Stimulated activated memory B cell treated with anti-CD40 and anti-IgM and Interleukin-4, amounts not matched to agents 10 μg/mL and 1 μg/mL and 100 μg/mL, for 72 hours (primary cell): ENCODE data around the gene ZNF746.

Experiments
- ATAC-seq: fragments of 150-1000 bp; cut with Tn5 transposase; 2 replicates; pipeline ENCODE4 v1.10.0; 2021
- H3K27ac Mint-ChIP-seq: one replicate; pipeline ENCODE4 v1.8.0; 2022; ENCODE audit warnings: mild to moderate bottlenecking, mixed read lengths
- H3K27me3 Mint-ChIP-seq: one replicate; pipeline ENCODE4 v1.8.0; 2022; ENCODE audit warnings: mixed read lengths
- H3K36me3 Mint-ChIP-seq: one replicate; pipeline ENCODE4 v1.8.0; 2022; ENCODE audit warnings: mixed read lengths
- H3K4me1 Mint-ChIP-seq: one replicate; pipeline ENCODE4 v1.8.0; 2022; ENCODE audit warnings: mixed read lengths
- H3K4me3 Mint-ChIP-seq: one replicate; pipeline ENCODE4 v1.8.0; 2022; ENCODE audit warnings: mild to moderate bottlenecking, moderate library complexity, mixed read lengths
- H3K9me3 Mint-ChIP-seq: one replicate; pipeline ENCODE4 v1.8.0; 2022; ENCODE audit warnings: mixed read lengths

Gene ZNF746

DNA sequence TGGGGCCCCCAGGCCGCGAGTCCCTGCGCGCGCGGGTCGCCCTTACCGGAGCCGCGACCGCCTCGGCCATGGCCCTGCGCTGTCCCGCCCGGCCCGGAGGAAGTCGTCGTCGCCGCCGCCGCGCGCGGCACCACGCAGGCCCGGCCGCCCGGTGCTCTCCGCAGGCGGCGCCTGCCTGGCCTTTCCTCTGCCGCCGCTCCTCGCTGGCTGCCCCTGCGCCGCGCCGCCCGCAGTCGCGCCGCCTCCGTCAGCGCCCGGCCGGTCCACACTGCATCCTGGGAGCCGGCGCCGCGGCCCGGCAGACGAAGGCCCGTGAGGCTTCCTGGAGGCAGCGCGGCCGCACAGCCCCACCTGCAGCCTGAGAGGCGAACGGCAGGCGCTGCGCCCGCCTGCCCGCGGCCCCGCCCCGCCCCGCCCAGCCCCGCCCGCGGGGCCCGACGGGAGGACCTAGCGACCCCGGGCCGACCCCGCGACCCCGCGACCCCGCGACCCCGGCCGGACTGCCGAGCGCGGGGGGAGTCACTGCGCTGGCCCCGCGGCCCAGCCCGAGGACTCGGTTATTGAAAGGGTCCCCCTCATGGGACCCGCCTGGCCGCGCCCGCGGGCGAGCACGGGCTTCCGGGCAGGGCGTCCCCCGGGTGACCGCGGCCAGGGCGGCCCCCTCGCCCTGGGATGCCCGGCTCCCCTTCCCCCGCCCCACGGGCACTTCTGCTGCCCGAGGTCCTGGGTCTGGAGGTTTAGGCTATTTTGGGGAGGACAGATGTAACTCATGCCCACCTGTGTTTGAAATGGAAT is at the start of gene ZNF746:
TSS of gene ZNF746 (minus strand) at position 343 of the 795 bp plus-strand sequence. CDS start at position 70, 273 bp downstream.
- ATAC-seq: peak; percentile 96
- H3K4me3 Mint-ChIP-seq: peak within 1 kb of the TSS; percentile 90
- H3K4me1 Mint-ChIP-seq: peaks cover 38% of the 10 kb centered on the region
- H3K36me3 Mint-ChIP-seq: peaks cover 23% of the 10 kb centered on the region
- no peaks in the 10 kb centered on the region for H3K27me3 Mint-ChIP-seq
- H3K9me3 Mint-ChIP-seq: no peaks in the 10 kb centered on the region
- peak within 1 kb of the TSS; percentile 91 for H3K27ac Mint-ChIP-seq

GRCh38 chr7:149547126-149547525 is 49.5 kb upstream of the ZNF746 start:
- peaks cover 72% of the 10 kb centered on the region for H3K36me3 Mint-ChIP-seq
- ATAC-seq: no peak
- H3K4me3 Mint-ChIP-seq: no peak overlapping the region
- H3K4me1 Mint-ChIP-seq: no peaks in the 10 kb centered on the region
- H3K27ac Mint-ChIP-seq: no peak overlapping the region
- no peaks in the 10 kb centered on the region for H3K9me3 Mint-ChIP-seq
- no peaks in the 10 kb centered on the region for H3K27me3 Mint-ChIP-seq

GRCh38 chr7:149546331-149546730 is 48.7 kb upstream of the ZNF746 start:
- Mint-ChIP-seq H3K4me3 (no peak overlapping the region), H3K36me3 (peaks cover 69% of the 10 kb centered on the region), H3K27me3 (no peaks in the 10 kb centered on the region), H3K4me1 (no peaks in the 10 kb centered on the region), H3K27ac (peak overlapping the region; percentile 13), H3K9me3 (peaks cover 3% of the 10 kb centered on the region)
- ATAC-seq: no peak

- peaks cover 56% of the 10 kb centered on the region for H3K36me3 Mint-ChIP-seq
- peaks cover 6% of the 10 kb centered on the region for H3K9me3 Mint-ChIP-seq
- H3K27ac Mint-ChIP-seq: no peak overlapping the region
- H3K27me3 Mint-ChIP-seq: no peaks in the 10 kb centered on the region
- H3K4me3 Mint-ChIP-seq: no peak overlapping the region
- no peak for ATAC-seq
- H3K4me1 Mint-ChIP-seq: no peaks in the 10 kb centered on the region
Measured at GRCh38 chr7:149544028-149544427, 46.4 kb upstream of the ZNF746 start.

GRCh38 chr7:149532654-149533053 is 35.0 kb upstream of the ZNF746 start:
- no peak overlapping the region for H3K27ac Mint-ChIP-seq
- H3K4me1 Mint-ChIP-seq: peaks cover 14% of the 10 kb centered on the region
- no peaks in the 10 kb centered on the region for H3K27me3 Mint-ChIP-seq
- H3K4me3 Mint-ChIP-seq: no peak overlapping the region
- H3K9me3 Mint-ChIP-seq: peaks cover 19% of the 10 kb centered on the region
- no peak for ATAC-seq
- H3K36me3 Mint-ChIP-seq: no peaks in the 10 kb centered on the region

DNA sequence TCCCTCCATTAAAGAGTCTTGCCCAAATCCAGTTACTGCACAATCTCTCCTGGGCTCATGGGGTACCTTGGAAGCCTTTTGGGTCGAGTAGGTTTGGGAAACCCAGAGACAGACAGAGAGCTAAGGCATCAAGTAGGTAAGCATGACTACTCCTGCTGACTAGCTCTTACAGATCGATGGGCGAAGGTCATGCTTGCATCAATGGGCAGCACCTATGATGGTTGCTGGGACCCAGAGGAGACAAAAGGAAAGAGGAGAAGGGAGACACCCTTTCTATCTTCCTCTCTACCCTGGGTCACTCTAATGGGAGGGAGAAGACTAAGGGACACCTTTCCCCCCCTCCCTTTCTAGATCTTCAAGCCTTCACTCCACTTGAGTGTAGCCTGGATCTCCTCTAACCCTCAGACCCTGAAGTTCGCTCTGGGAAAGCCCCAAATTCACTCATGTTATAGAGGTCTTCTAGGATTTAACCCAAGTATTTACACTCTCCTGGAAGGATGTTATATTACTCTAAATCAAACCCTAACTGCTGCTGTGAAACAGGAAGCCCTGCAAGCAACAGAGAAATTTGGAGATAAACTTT is 31.6 kb upstream of the ZNF746 start:
- H3K27me3 Mint-ChIP-seq: no peaks in the 10 kb centered on the region
- H3K4me1 Mint-ChIP-seq: no peaks in the 10 kb centered on the region
- H3K4me3 Mint-ChIP-seq: no peak overlapping the region
- H3K27ac Mint-ChIP-seq: no peak overlapping the region
- H3K36me3 Mint-ChIP-seq: peaks cover 5% of the 10 kb centered on the region
- peaks cover 19% of the 10 kb centered on the region for H3K9me3 Mint-ChIP-seq
- no peak for ATAC-seq

DNA sequence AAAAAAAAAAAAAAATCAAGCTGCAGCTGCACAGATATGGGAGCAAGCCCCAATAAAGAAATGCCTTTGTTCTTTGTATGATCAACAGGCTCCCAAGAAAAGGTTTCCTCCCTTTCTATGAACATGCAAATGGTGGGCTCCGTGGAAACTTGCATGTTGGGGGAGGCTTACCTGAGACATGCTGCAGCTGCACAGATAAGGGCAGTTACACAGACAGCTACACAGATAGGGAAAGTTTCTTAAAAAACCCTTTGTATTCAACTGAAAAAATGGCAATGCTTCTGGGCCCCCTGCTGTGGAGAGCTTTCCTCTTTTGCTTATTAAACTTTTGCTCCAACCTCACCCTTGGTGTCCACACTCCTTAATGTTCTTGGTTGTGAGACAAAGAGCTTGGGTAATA is 29.8 kb upstream of the ZNF746 start:
- H3K36me3 Mint-ChIP-seq: peaks cover 6% of the 10 kb centered on the region
- H3K4me1 Mint-ChIP-seq: no peaks in the 10 kb centered on the region
- H3K9me3 Mint-ChIP-seq: peaks cover 19% of the 10 kb centered on the region
- H3K4me3 Mint-ChIP-seq: no peak overlapping the region
- no peaks in the 10 kb centered on the region for H3K27me3 Mint-ChIP-seq
- ATAC-seq: no peak
- no peak overlapping the region for H3K27ac Mint-ChIP-seq

GRCh38 chr7:149525280-149525679 is 27.7 kb upstream of the ZNF746 start:
- no peak for ATAC-seq
- Mint-ChIP-seq H3K4me1 (no peaks in the 10 kb centered on the region), H3K36me3 (peaks cover 6% of the 10 kb centered on the region), H3K4me3 (no peak overlapping the region), H3K27me3 (no peaks in the 10 kb centered on the region), H3K9me3 (peaks cover 14% of the 10 kb centered on the region), H3K27ac (no peak overlapping the region)

DNA sequence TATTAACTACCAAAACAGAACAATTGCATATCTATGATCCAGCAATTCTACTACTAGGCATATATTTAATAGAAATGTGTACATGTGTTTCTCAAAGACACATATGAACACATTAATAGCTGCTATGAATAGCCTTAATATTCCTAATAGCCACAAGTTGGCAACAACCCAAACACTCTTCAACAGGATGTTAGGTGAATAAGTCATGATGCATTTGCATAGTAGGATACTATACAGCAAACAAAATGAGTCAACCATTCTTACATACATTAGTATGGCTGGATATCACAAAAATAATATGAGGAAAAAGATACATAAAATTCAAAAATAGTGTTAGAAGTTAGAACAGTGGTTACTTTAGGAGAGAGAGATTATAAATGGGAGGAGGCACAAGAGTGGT is 26.8 kb upstream of the ZNF746 start:
- no peaks in the 10 kb centered on the region for H3K4me1 Mint-ChIP-seq
- ATAC-seq: no peak
- no peaks in the 10 kb centered on the region for H3K27me3 Mint-ChIP-seq
- peaks cover 8% of the 10 kb centered on the region for H3K36me3 Mint-ChIP-seq
- peaks cover 14% of the 10 kb centered on the region for H3K9me3 Mint-ChIP-seq
- H3K27ac Mint-ChIP-seq: no peak overlapping the region
- H3K4me3 Mint-ChIP-seq: no peak overlapping the region

- Mint-ChIP-seq H3K36me3 (peaks cover 17% of the 10 kb centered on the region), H3K9me3 (peaks cover 42% of the 10 kb centered on the region), H3K4me1 (no peaks in the 10 kb centered on the region)
Measured at GRCh38 chr7:149510248-149510647, 12.6 kb upstream of the ZNF746 start.

GRCh38 chr7:149509774-149510173 is 12.2 kb upstream of the ZNF746 start:
- H3K4me1 Mint-ChIP-seq: no peaks in the 10 kb centered on the region
- H3K27ac Mint-ChIP-seq: no peak overlapping the region
- no peak overlapping the region for H3K4me3 Mint-ChIP-seq
- peaks cover 43% of the 10 kb centered on the region for H3K9me3 Mint-ChIP-seq
- H3K27me3 Mint-ChIP-seq: peaks cover under 1% of the 10 kb centered on the region
- no peak for ATAC-seq
- H3K36me3 Mint-ChIP-seq: peaks cover 17% of the 10 kb centered on the region

More at GRCh38 chr7:149510248-149510647, 12.6 kb upstream of the ZNF746 start:
- no peaks in the 10 kb centered on the region for H3K27me3 Mint-ChIP-seq
- no peak overlapping the region for H3K4me3 Mint-ChIP-seq
- ATAC-seq: no peak
- no peak overlapping the region for H3K27ac Mint-ChIP-seq

DNA sequence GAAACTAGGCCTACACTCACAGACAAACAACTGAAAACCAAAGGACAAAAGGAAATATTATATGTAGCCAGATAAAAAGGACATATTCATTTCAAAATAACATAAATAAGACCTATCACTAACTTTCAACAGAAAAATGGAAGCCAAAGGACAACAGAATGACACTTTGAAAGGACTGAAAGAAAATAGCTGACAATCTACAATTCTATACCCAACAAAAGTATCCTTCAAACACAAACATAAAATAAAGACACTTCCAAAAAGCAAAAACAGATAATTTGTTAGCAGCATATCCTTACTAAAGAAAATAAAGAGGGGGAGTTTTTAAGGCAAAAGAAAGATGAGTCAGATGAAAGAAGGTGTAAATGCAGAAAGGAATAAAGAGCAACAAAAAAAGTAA is 7.9 kb upstream of the ZNF746 start:
- H3K27ac Mint-ChIP-seq: no peak overlapping the region
- H3K9me3 Mint-ChIP-seq: peaks cover 20% of the 10 kb centered on the region
- peaks cover 2% of the 10 kb centered on the region for H3K4me1 Mint-ChIP-seq
- peaks cover 16% of the 10 kb centered on the region for H3K36me3 Mint-ChIP-seq
- H3K4me3 Mint-ChIP-seq: no peak overlapping the region
- H3K27me3 Mint-ChIP-seq: peaks cover 17% of the 10 kb centered on the region
- ATAC-seq: no peak

- Mint-ChIP-seq H3K4me3 (no peak overlapping the region), H3K4me1 (peaks cover 12% of the 10 kb centered on the region), H3K9me3 (peaks cover 11% of the 10 kb centered on the region), H3K36me3 (peaks cover 10% of the 10 kb centered on the region), H3K27ac (no peak overlapping the region), H3K27me3 (peaks cover 17% of the 10 kb centered on the region)
- ATAC-seq: no peak
Measured at GRCh38 chr7:149501651-149502050, 4.0 kb upstream of the ZNF746 start.

GRCh38 chr7:149500910-149501309 is 3.3 kb upstream of the ZNF746 start:
- Mint-ChIP-seq H3K9me3 (peaks cover 7% of the 10 kb centered on the region), H3K27me3 (peaks cover 17% of the 10 kb centered on the region), H3K27ac (no peak overlapping the region), H3K4me3 (no peak overlapping the region), H3K4me1 (peaks cover 20% of the 10 kb centered on the region), H3K36me3 (peaks cover 10% of the 10 kb centered on the region)
- ATAC-seq: no peak

DNA sequence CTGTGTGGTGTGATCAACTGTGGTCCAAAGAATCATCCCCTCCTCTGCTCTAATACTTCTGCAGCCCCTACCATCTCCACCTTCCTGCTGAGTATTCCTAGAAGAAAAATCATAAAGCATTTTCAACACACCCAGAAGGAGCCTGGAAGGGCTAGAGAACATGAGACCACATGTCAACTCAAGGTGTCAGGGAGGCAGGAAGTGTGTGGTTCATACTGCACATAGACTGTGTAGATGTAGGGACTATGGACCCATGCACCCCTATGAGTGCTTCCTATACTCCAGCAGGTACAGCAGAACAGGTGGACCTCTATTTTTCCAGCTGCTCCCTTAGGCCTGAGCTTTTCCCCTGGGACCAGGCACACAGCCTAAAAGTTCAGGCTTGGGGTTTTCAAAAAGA is 2.6 kb upstream of the ZNF746 start:
- Mint-ChIP-seq H3K4me3 (no peak overlapping the region), H3K27me3 (peaks cover 17% of the 10 kb centered on the region), H3K9me3 (peaks cover 3% of the 10 kb centered on the region), H3K4me1 (peaks cover 27% of the 10 kb centered on the region), H3K36me3 (peaks cover 6% of the 10 kb centered on the region), H3K27ac (no peak overlapping the region)
- no peak for ATAC-seq

DNA sequence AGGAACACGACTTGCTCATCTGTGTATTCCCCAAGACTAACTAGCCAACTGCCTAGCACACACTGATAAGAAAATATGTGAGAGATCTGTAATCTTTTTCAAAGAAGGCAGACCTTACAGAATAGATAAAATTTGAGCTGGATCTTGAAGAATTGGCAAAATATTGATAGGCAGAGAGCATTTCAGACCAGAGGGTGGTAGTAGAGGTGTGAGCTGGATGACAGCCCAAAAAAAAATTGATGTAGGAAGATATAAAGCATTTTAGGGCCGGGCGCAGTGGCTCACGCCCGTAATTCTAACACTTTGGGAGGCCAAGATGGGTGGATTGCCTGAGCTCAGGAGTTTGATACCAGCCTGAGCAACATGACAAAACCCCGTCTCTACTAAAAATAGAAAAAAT is 1.2 kb upstream of the ZNF746 start:
- Mint-ChIP-seq H3K4me3 (no peak overlapping the region), H3K4me1 (peaks cover 37% of the 10 kb centered on the region), H3K36me3 (peaks cover 12% of the 10 kb centered on the region), H3K27me3 (peaks cover 7% of the 10 kb centered on the region), H3K27ac (no peak overlapping the region), H3K9me3 (no peaks in the 10 kb centered on the region)
- no peak for ATAC-seq
